SK-N-SH treated with all-trans-retinoic acid at 6 μM for 48 hours (cell line): ENCODE measurements around the gene JSRP1.
A peak's percentile ranks its signal among the peaks of the same experiment; 100 is the strongest.

Source experiments
- ATAC-seq: fragments of 200-7000 bp; cut with Tn5 transposase; 3 replicates; pipeline ENCODE4 v1.9.1; 2020; ENCODE audit warnings: mild to moderate bottlenecking, moderate library complexity
- ARNTL ChIP-seq: fragments of 450-650 bp; formaldehyde crosslinking; IDR thresholded peaks from 2 replicates; pipeline ENCODE4 v1.5.0; 2020; ENCODE audit warnings: low read depth, mild to moderate bottlenecking, moderate library complexity, borderline replicate concordance
- BACH2 ChIP-seq: fragments of 250-450 bp; sonication (Bioruptor Pico); IDR thresholded peaks from 2 replicates; pipeline ENCODE4 v1.9.0; 2021; ENCODE audit warnings: mild to moderate bottlenecking, borderline replicate concordance
- CREB5 ChIP-seq: fragments of 250-450 bp; sonication (Bioruptor Pico); IDR thresholded peaks from 2 replicates; pipeline ENCODE4 v1.5.1; 2020; ENCODE audit warnings: low read depth, mild to moderate bottlenecking, moderate library complexity
- CSDC2 ChIP-seq: fragments of 250-450 bp; sonication (Bioruptor Pico); IDR thresholded peaks from 2 replicates; pipeline ENCODE4 v1.5.0; 2020; ENCODE audit warnings: mild to moderate bottlenecking, moderate library complexity
- GLIS3 ChIP-seq: fragments of 250-450 bp; sonication (Bioruptor Pico); IDR thresholded peaks from 2 replicates; pipeline ENCODE4 v1.5.0; 2020; ENCODE audit warnings: mild to moderate bottlenecking, moderate library complexity
- ISL1 ChIP-seq: fragments of 250-450 bp; sonication (Bioruptor Pico); IDR thresholded peaks from 2 replicates; pipeline ENCODE4 v2.1.2; 2022; ENCODE audit warnings: mild to moderate bottlenecking, moderate library complexity
- OSR1 ChIP-seq: fragments of 250-450 bp; sonication (Bioruptor Pico); IDR thresholded peaks from 2 replicates; pipeline ENCODE4 v1.8.0; 2022; ENCODE audit warnings: moderate library complexity, mild to moderate bottlenecking, inconsistent platforms
- PPARA ChIP-seq: fragments of 250-450 bp; sonication (Bioruptor Pico); IDR thresholded peaks from 2 replicates; pipeline ENCODE4 v1.5.0; 2020; ENCODE audit warnings: mild to moderate bottlenecking, borderline replicate concordance
- RARB ChIP-seq: fragments of 250-450 bp; sonication (Bioruptor Pico); IDR thresholded peaks from 2 replicates; pipeline ENCODE4 v1.8.0; 2021; ENCODE audit warnings: mild to moderate bottlenecking, moderate library complexity
- SNAI2 ChIP-seq: fragments of 250-450 bp; sonication (Bioruptor Pico); IDR thresholded peaks from 2 replicates; pipeline ENCODE4 v1.5.0; 2020; ENCODE audit warnings: mild to moderate bottlenecking, moderate library complexity
- TOX ChIP-seq: fragments of 250-450 bp; sonication (Bioruptor Pico); IDR thresholded peaks from 2 replicates; pipeline ENCODE4 v1.8.0; 2021; ENCODE audit warnings: mild to moderate bottlenecking, moderate library complexity, borderline replicate concordance
- TSHZ2 ChIP-seq: fragments of 250-450 bp; sonication (Bioruptor Pico); IDR thresholded peaks from 2 replicates; pipeline ENCODE4 v1.5.0; 2020; ENCODE audit warnings: mild to moderate bottlenecking, moderate library complexity
- ZC3H10 ChIP-seq: fragments of 250-450 bp; sonication (Bioruptor Pico); IDR thresholded peaks from 2 replicates; pipeline ENCODE4 v1.5.1; 2021; ENCODE audit warnings: mild to moderate bottlenecking, moderate library complexity
- ZFP3 ChIP-seq: fragments of 250-450 bp; sonication (Bioruptor Pico); IDR thresholded peaks from 2 replicates; pipeline ENCODE4 v1.5.0; 2020; ENCODE audit warnings: mild to moderate bottlenecking, moderate library complexity
- ZFP30 ChIP-seq: fragments of 450-650 bp; formaldehyde crosslinking; IDR thresholded peaks from 2 replicates; pipeline ENCODE4 v1.5.0; 2022; ENCODE audit warnings: mild to moderate bottlenecking, moderate library complexity
- ZNF8 ChIP-seq: fragments of 450-650 bp; formaldehyde crosslinking; IDR thresholded peaks from 2 replicates; pipeline ENCODE4 v1.5.0; 2020; ENCODE audit warnings: mild to moderate bottlenecking, moderate library complexity

The JSRP1 gene

GRCh38 chr19:2269244-2270156 lies 13.3 kb upstream of the JSRP1 start:
- TF ChIP-seq PPARA (CRISPR knock-in tag) = no peak
- peak; percentile 89; the same call in 1 of the 2 replicates for TF ChIP-seq TSHZ2
- no peak for TF ChIP-seq ZNF8 (CRISPR knock-in tag)
- TF ChIP-seq BACH2 (CRISPR knock-in tag) = 0 out of 2 replicates have a peak, but pooled peaks have one; percentile 33
- no peak for TF ChIP-seq ARNTL (CRISPR knock-in tag)
- no peak for TF ChIP-seq ISL1 (CRISPR knock-in tag)
- peak; percentile 95; the same call in 1 of the 2 replicates for TF ChIP-seq SNAI2 (CRISPR knock-in tag)
- peak; percentile 69; the same call in 1 of the 2 replicates for TF ChIP-seq ZFP3 (CRISPR knock-in tag)
- TF ChIP-seq ZFP30 (CRISPR knock-in tag) = no peak
- peak; percentile 94; the same call in 1 of the 2 replicates for TF ChIP-seq CSDC2 (CRISPR knock-in tag)
- TF ChIP-seq OSR1 (CRISPR knock-in tag) = 0 out of 2 replicates have a peak, but pooled peaks have one; percentile 54
- no peak for TF ChIP-seq RARB
- TF ChIP-seq GLIS3 (CRISPR knock-in tag) = no peak
- peak; percentile 83 for ATAC-seq

GRCh38 chr19:2268861-2269243 lies 12.6 kb upstream of the JSRP1 start:
- no peak for ATAC-seq
- TF ChIP-seq ZC3H10 (0 out of 2 replicates have a peak, but pooled peaks have one; percentile 10), TOX (CRISPR knock-in tag) (no peak)

GRCh38 chr19:2268480-2268830 lies 12.2 kb upstream of the JSRP1 start:
- ATAC-seq = no peak

More at GRCh38 chr19:2268480-2268830, 12.2 kb upstream of the JSRP1 start:
- TF ChIP-seq TSHZ2 = no peak
- TF ChIP-seq ZC3H10 = no peak
- no peak for TF ChIP-seq SNAI2 (CRISPR knock-in tag)
- no peak for TF ChIP-seq CREB5 (CRISPR knock-in tag)
